ENCODE measurements around the gene DLGAP4.

DNA sequence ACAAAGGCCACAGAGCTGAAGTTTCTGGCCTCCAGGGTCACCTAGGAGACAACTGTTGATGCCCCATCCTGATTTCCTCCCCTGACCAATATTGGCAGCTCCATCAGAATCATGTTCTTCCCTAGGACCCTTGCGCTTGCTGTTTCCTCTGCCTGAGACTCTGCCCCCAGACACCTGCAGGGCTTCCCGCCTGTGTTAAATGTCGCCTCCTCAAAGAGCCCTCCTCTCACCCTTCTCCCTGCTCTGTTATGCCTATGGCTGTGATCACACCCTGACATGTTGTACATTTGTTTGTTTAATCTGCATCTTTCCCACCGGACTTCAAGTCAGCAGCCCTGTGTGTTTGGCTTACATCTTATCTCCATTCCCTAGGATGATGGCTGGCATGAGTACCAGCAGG, 30.1 kb downstream of the DLGAP4 start:
- TF ChIP-seq CEBPB (IDR thresholded peaks at IDR 0.05; ENCODE audit: low read depth), result no peak
- TF ChIP-seq, protein P1, sequence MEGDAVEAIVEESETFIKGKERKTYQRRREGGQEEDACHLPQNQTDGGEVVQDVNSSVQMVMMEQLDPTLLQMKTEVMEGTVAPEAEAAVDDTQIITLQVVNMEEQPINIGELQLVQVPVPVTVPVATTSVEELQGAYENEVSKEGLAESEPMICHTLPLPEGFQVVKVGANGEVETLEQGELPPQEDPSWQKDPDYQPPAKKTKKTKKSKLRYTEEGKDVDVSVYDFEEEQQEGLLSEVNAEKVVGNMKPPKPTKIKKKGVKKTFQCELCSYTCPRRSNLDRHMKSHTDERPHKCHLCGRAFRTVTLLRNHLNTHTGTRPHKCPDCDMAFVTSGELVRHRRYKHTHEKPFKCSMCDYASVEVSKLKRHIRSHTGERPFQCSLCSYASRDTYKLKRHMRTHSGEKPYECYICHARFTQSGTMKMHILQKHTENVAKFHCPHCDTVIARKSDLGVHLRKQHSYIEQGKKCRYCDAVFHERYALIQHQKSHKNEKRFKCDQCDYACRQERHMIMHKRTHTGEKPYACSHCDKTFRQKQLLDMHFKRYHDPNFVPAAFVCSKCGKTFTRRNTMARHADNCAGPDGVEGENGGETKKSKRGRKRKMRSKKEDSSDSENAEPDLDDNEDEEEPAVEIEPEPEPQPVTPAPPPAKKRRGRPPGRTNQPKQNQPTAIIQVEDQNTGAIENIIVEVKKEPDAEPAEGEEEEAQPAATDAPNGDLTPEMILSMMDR (IDR thresholded peaks at IDR 0.05 in 2 of 3, conservative IDR thresholded peaks at IDR 0.05 in 1 of 3; ENCODE audit: borderline replicate concordance in 1 of 3, insufficient read depth in 1 of 3, low read depth in 2 of 3, low read length in 2 of 3), result no peak
- TF ChIP-seq, protein P2, sequence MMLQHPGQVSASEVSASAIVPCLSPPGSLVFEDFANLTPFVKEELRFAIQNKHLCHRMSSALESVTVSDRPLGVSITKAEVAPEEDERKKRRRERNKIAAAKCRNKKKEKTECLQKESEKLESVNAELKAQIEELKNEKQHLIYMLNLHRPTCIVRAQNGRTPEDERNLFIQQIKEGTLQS (IDR thresholded peaks at IDR 0.05), result no peak
- TF ChIP-seq, protein P3, sequence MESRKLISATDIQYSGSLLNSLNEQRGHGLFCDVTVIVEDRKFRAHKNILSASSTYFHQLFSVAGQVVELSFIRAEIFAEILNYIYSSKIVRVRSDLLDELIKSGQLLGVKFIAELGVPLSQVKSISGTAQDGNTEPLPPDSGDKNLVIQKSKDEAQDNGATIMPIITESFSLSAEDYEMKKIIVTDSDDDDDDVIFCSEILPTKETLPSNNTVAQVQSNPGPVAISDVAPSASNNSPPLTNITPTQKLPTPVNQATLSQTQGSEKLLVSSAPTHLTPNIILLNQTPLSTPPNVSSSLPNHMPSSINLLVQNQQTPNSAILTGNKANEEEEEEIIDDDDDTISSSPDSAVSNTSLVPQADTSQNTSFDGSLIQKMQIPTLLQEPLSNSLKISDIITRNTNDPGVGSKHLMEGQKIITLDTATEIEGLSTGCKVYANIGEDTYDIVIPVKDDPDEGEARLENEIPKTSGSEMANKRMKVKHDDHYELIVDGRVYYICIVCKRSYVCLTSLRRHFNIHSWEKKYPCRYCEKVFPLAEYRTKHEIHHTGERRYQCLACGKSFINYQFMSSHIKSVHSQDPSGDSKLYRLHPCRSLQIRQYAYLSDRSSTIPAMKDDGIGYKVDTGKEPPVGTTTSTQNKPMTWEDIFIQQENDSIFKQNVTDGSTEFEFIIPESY (IDR thresholded peaks at IDR 0.05; ENCODE audit: extremely low read depth, insufficient replicate concordance, low read length), result no peak
